ENCODE measurements around the gene MAP1LC3B2.

- TF ChIP-seq TAF1 (IDR thresholded peaks at IDR 0.05; ENCODE audit: borderline replicate concordance, insufficient read depth, low read length) (no peak), REST (IDR thresholded peaks at IDR 0.05; ENCODE audit: insufficient read depth in 1 of 2, low read depth in 2 of 2, low read length in 2 of 2) (no peak)
These were observed 38.7 kb downstream of the MAP1LC3B2 start for GRCh38 chr12:116597886-116598285.
